ENCODE measurements around the gene TUBB2B.

Gene TUBB2B

GRCh38 chr6:3270258-3270657 is 42.8 kb upstream of the TUBB2B start:
- no peak for TF ChIP-seq CTCF (conservative IDR thresholded peaks at IDR 0.05; ENCODE audit: low read length)
- DNase-seq (ENCODE audit: low read depth): no peak
- no peak overlapping the region for H3K4me3 ChIP-seq (ENCODE audit: low read length)

GRCh38 chr6:3269281-3269975 is 42.0 kb upstream of the TUBB2B start:
- no peak overlapping the region for H3K4me3 ChIP-seq (ENCODE audit: low read length)
- DNase-seq (ENCODE audit: low read depth): no peak
- no peak for TF ChIP-seq CTCF (conservative IDR thresholded peaks at IDR 0.05; ENCODE audit: low read length)

GRCh38 chr6:3268680-3269079 is 41.2 kb upstream of the TUBB2B start:
- no peak for TF ChIP-seq CTCF (conservative IDR thresholded peaks at IDR 0.05; ENCODE audit: low read length)
- DNase-seq (ENCODE audit: low read depth): no peak

GRCh38 chr6:3267162-3267561 is 39.7 kb upstream of the TUBB2B start:
- H3K4me3 ChIP-seq (ENCODE audit: low read length): no peak overlapping the region
- no peak for TF ChIP-seq CTCF (conservative IDR thresholded peaks at IDR 0.05; ENCODE audit: low read length)
- DNase-seq (ENCODE audit: low read depth): no peak

More at GRCh38 chr6:3268680-3269079, 41.2 kb upstream of the TUBB2B start:
- H3K4me3 ChIP-seq (ENCODE audit: low read length): no peak overlapping the region

- no peak overlapping the region for H3K4me3 ChIP-seq (ENCODE audit: low read length)
- no peak for TF ChIP-seq CTCF (conservative IDR thresholded peaks at IDR 0.05; ENCODE audit: low read length)
- DNase-seq (ENCODE audit: low read depth): no peak
Observed at GRCh38 chr6:3266170-3266569, 38.7 kb upstream of the TUBB2B start.

- no peak for TF ChIP-seq CTCF (conservative IDR thresholded peaks at IDR 0.05; ENCODE audit: low read length)
- DNase-seq (ENCODE audit: low read depth): no peak
- H3K4me3 ChIP-seq (ENCODE audit: low read length): no peak overlapping the region
Observed at GRCh38 chr6:3265671-3266070, 38.2 kb upstream of the TUBB2B start.

- no peak for DNase-seq (ENCODE audit: low read depth)
- no peak for TF ChIP-seq CTCF (conservative IDR thresholded peaks at IDR 0.05; ENCODE audit: low read length)
- no peak overlapping the region for H3K4me3 ChIP-seq (ENCODE audit: low read length)
Observed at GRCh38 chr6:3264356-3264755, 36.9 kb upstream of the TUBB2B start.

Data from AG10803 (cell line).